Right renal cortex interstitium (tissue), 3 donors: ENCODE data around the gene PRKCQ. TPM values are rescaled to one million over a fixed set of nuclear protein-coding genes. Genes with fewer than 3 reads are reported as not detected.

ENCODE experiments used
- DNase-seq, 3 donors: peaks; one replicate each; pipeline ENCODE4 v3.0.0-alpha.2; 2013; ENCODE audit warnings: low read depth in 3 of 3, low spot score in 2 of 3
- polyA plus RNA-seq, 3 donors: library from polyadenylated mRNA; unstranded; fragments of 120-200 nt; gene quantifications; one replicate each; pipeline ENCODE4 v1.2.1, GENCODE V29; 2013; ENCODE audit not compliant: insufficient read length in 3 of 3

The PRKCQ gene
- polyA plus RNA-seq, 3 donors: 16.5 to 18.1 (median 17.6) TPM

- DNase-seq: no peak
These were observed 9.2 kb downstream of the PRKCQ start for GRCh38 chr10:6570893-6571292.

- DNase-seq: no peak
These were observed 10.8 kb downstream of the PRKCQ start for GRCh38 chr10:6569259-6569658.

GRCh38 chr10:6567884-6568283 lies 12.2 kb downstream of the PRKCQ start:
- DNase-seq: no peak

- no peak for DNase-seq
These were observed 12.8 kb downstream of the PRKCQ start for GRCh38 chr10:6567203-6567703.

- DNase-seq: no peak
These were observed 14.5 kb downstream of the PRKCQ start for GRCh38 chr10:6565588-6565987.

DNA sequence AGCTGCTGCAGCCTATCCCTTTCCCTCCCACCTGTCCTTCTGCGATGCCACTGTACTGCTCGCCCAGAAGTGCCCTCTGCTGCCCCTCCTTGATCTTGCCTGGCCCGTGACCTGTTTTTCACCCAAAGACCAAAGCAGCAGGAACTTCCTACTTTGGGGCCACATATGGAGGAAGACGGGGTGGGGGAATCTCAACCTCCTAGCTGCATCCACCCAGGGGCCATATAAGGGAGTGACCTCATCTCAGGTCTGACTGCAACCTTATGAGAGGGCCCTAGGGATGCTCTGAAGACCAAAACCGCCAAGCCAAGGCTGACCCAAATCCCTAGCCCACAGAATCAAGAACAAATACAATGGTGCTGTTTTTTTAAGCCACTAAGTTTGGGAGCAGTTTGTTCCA lies 15.7 kb downstream of the PRKCQ start:
- DNase-seq: no peak

DNA sequence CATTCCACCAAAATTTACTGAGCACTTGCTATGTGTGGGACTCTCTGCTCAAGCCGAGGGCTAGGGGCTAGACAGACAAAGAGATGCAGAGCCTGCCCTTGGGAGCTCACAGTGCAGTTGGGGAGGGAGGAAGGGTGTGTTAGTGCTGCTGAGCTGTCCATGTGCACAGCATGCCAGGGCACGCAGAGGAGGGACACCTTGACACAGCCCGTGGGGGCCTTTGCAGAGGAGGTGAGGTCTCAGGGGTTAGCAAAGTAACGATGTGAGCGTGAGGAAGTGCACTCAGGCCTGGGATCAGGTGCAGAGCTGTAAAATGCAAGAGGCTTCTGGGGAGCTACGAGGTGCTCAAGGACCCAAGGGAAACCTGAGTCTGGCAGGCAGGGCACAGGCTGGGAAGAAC lies 16.3 kb downstream of the PRKCQ start:
- DNase-seq: no peak

DNA sequence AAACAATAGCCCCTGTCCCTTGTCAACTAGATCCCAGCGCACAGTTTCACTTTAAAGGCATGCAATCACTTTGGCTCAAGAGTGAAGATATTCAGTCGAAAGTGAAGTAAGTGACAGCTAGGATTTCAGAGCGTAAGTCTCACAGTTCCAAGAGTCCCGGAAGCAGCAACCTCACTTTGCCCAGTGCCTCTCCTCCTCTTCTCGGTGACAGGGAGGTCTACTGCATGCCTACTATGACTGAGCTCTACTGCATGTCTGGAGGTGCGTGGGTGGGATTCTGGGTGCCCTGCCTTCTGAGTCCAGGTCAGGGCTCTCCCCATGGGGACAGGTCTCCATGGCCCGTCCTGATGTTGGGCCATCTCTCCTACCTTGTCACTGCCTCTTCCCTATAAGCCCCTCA lies 17.0 kb downstream of the PRKCQ start:
- DNase-seq: no peak

GRCh38 chr10:6562221-6562620 lies 17.9 kb downstream of the PRKCQ start:
- DNase-seq: no peak

GRCh38 chr10:6561552-6561951 lies 18.5 kb downstream of the PRKCQ start:
- no peak for DNase-seq

DNA sequence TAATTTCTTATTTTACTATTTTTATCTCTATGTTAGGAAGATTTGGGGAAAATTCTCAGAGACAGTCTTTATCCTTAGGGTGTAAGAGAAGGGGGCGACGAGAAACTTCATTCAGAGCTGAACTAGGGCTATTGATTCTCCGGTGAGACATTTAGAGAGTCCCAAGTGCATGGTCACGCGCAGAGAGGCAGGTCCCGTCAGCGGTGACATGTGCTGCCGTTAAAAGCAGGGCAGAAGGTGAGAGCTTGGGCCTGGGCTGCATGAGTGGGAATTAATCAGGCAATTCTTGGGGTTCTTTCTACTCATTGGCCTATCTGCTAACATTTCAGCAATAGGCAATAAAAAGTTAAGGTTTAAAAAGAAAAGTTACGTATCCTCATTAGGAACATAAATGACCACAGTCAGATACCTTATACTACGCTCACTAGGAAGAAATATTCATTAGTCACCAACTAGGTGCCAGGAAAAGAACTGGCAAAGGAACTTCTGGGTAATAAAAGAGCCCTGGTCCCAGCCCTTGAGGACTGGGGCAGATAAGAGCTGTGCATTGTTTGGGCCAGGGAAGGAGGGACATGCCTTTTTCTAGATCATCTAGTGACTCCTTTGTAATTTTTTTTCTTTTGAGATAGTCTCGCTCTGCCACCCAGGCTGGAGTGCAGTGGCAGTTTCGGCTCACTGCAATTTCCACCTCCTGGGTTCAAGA lies 21.2 kb downstream of the PRKCQ start:
- DNase-seq: no peak

DNA sequence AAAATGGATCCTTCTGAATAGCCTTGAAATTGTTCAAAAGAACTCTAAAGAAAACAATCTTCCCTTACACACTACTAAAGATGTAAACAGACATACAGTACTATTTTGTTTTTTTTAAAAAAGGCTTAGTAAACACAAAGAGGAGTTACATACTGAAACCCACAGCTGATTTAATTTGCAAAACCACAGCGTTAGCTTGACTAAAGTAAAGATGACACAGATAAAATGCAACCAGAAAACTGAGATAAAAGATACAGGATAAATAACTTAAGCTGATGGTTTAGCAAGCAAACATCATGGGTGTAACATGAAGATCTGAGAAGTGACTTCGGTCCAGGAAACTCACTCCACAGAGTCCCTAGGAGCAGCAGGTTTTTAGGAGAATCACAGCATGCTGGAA lies 21.8 kb downstream of the PRKCQ start:
- DNase-seq: no peak

DNA sequence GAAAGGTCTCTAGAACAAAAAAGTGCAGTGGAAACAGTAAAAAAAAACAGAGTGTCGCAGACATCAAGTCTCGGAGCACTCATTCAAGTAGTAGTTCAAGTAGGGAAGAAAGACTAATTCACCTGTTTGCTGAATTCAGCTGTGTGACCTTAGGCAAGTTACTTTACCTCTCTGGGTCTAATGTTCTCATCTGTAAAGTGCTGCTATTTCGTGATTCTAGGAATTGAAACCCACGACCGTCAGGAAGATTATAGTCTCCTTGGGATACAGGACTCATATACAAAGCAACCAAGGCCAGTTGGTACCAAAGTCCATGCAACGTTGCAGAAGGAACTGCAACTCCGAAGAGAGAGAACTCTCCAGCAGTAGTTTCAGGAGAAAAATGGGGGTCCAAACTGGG lies 26.1 kb downstream of the PRKCQ start:
- DNase-seq: no peak

GRCh38 chr10:6543431-6544005 lies 36.6 kb downstream of the PRKCQ start:
- no peak for DNase-seq

DNA sequence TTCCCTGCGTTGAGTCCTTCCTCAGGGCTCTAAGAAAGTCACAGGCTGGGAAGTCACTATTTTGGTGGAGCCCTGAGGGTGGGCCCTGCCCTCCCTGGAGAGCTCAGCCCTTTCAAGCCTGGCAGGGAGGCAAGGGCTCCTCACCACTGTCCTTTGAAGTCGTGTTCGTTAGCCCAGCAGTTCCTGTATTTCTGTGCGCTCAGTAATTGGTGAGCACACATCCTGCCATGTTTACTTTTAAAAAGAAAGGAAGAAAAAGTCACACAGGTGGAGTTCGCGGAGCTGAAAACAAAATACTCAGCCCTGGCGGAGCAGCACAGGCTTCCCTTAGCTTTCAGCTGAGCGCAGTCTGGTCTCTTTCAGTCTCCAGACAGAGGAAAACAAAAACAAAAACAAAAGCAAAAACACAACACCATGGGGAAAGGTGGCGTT lies 37.1 kb downstream of the PRKCQ start:
- no peak for DNase-seq

GRCh38 chr10:6539833-6540232 lies 40.2 kb downstream of the PRKCQ start:
- DNase-seq: no peak

- no peak for DNase-seq
These were observed 42.3 kb downstream of the PRKCQ start for GRCh38 chr10:6537770-6538169.

DNA sequence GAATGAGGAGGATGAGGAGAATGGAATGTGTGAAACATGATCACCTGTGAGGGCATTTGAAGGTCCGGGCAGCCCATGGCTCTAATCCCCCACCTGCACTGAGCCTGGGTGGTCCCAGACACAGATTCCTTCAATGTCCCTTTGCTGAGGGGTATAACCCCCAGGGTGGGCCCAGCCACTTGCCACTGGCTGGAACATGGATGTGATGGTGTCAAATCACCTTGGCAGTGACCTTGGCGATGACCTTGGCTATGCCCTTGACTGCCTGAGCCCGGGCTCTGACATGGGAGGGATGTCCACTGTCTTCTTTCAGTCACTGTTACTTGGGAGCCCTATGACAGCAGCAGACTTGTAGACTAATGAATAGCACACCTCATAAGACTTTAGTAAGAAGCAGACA lies 44.0 kb downstream of the PRKCQ start:
- DNase-seq: no peak

- no peak for DNase-seq
These were observed 44.8 kb downstream of the PRKCQ start for GRCh38 chr10:6535156-6535764.

DNA sequence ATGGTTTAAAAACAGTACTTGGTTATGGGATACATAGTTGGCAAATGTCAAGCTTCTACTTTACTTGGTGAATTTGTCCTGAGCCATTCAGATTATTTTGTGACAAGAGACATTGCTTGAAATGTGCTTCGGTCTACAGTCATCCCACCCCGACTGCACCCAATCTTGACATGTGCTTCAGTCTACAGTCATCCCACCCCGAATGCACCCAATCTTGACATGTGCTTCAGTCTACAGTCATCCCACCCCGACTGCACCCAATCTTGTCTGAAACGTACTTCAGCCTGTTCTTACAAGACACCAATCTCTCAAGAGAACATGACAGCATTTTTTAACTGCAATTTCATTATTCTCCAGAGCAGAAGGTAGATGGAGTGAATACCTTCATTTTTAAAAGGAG lies 47.8 kb downstream of the PRKCQ start:
- no peak for DNase-seq

DNA sequence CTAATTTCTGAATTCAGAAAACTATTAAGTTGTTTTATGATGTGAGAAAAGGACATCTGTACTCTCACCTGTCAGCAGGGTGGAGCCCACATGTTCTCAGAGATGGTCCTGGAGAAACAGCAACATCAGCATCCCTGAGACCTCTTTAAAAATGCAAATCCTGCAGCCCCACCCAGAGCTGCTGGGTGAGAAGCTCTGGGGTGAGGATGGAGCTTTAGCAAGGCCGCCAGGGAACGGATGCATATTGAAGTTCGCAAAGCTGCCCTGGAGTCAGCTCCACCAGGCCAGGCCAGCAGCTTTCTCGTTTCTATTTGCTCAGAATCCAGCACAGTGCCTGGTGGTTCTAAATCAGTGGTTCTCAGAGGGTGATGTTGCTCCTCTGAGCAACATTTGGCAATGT lies 49.1 kb downstream of the PRKCQ start:
- DNase-seq: no peak

- DNase-seq: no peak
These were observed 49.8 kb downstream of the PRKCQ start for GRCh38 chr10:6530211-6530840.
